ENCODE measurements around the gene MTRFR. TPM values are rescaled to one million over a fixed set of nuclear protein-coding genes. Genes with fewer than 3 reads are reported as not detected.

The MTRFR gene
- total and polyA plus RNA-seq, 2 donors (not counting 3 experiments of a cell fraction or from before 2014, with no cell fraction given), result 9.1 to 14.4 TPM

DNA sequence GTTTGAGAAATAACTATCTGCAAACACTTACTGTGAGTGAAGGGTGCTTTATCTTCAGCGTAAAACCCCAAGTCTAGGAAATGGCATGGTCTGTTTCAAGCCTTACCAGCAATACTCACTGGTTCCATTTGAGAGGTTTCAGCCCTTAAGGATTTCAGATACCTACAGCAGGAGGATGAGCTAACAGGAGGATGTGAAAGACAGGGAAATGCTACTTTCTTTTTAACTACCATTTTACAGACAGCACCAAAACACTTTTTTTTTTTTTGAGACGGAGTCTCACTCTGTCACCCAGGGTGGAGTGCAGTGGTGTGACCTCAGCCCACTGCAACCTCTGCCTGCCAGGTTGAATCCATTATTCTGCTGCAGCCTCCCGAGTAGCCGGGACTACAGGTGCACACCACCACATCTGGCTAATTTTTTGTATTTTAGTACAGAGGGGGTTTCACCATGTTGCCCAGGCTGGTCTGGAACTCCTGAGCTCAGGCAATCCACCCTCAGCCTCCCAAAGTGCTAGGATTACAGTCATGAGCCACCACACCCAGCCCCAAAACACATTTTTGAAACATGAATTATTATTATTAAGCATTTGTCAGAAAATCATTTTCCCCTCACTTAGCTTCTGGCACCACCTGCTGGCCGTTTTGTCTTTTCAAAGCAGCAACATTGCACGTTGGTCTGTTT lies 4.6 kb downstream of the MTRFR start:
- FAIRE-seq, result peak; percentile 93
- dilution Hi-C loops (cut with MboI; ENCODE audit: extremely low pct_ligation_motif_present, low sequenced_read_pairs), result no loop called here
- H3K79me2 ChIP-seq (ENCODE audit: control insufficient read depth, insufficient read depth, low read length), result peaks cover 30% of the 10 kb centered on the region

DNA sequence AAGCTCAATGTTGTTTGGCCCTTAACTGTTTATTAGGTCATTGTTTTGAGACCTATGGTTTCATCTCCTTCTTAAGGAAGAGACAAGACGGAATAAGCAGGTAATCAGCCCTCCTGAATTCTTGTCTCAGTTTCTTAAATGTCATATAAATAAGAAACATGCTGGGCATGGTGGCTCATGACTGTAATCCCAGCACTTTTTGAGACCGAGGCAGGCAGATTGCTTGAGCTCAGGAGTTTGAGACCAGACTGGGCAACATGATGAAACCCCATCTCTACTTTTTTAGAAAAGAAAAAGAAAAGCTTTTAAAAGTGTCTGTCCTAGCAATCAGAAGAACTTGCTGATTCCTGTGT lies 5.1 kb downstream of the MTRFR start:
- no peak overlapping the region for H3K4me3 ChIP-seq (replicated peaks in 1 of 3; ENCODE audit: insufficient read depth in 1 of 3, low read depth in 1 of 3, low read length in 3 of 3)
- CTCF ChIA-PET, result interaction anchor here (0.6 to 13.1 kb wide), 77 partner anchors 8 to 601 kb away, joined by 3 to 255 read pairs (median 4); partner anchors contain the start of genes ABCB9, ARL6IP4, OGFOD2 and PITPNM2
- peaks cover 30% of the 10 kb centered on the region for H3K79me2 ChIP-seq (ENCODE audit: control insufficient read depth, insufficient read depth, low read length)
- H3K27ac ChIP-seq (ENCODE audit: insufficient read depth, low read depth, low read length), result no peak overlapping the region
- H3K9ac ChIP-seq (replicated peaks; ENCODE audit: extremely low read depth, insufficient read depth, low read length), result no peak overlapping the region
- no peaks in the 10 kb centered on the region for H3K9me1 ChIP-seq (replicated peaks; ENCODE audit: control insufficient read depth, extremely low read depth, insufficient read depth, low read length)
- DNase-seq (ENCODE audit: low read depth, low spot score) (no peak), FAIRE-seq (no peak)
- POLR2A ChIA-PET, result interaction anchor here (0.6 kb wide), 1 partner anchor 340 kb away, joined by 3 read pairs; no protein-coding TSS in a partner anchor
- intact Hi-C loops (cut with micrococcal nuclease), result loop anchor here (1.0 to 5.0 kb wide), 4 partner anchors 195 to 486 kb away; partner anchors contain the start of gene DENR
- no peak overlapping the region for H2AFZ ChIP-seq (ENCODE audit: low read depth, low read length)
- no peaks in the 10 kb centered on the region for H3K36me3 ChIP-seq (ENCODE audit: control insufficient read depth in 2 of 2, extremely low read depth in 1 of 2, insufficient read depth in 2 of 2, low read length in 2 of 2)
- no peak overlapping the region for H3K4me2 ChIP-seq (ENCODE audit: insufficient read depth, low read length)
- peaks cover 14% of the 10 kb centered on the region for H3K4me1 ChIP-seq (ENCODE audit: control insufficient read depth, extremely low read depth, insufficient read depth, low read length)
- BruUV-seq (replicated peaks), result no TSS peak
- TF ChIP-seq POLR2AphosphoS5 (IDR thresholded peaks at IDR 0.05; ENCODE audit: insufficient read depth, low read depth, low read length) (no peak), MYC (IDR thresholded peaks at IDR 0.05; ENCODE audit: low read depth, low read length) (no peak), JUN (IDR thresholded peaks at IDR 0.05; ENCODE audit: borderline replicate concordance, insufficient read depth, insufficient read length, low read depth) (no peak), FOS (IDR thresholded peaks at IDR 0.05; ENCODE audit: borderline replicate concordance, insufficient read depth, low read length) (no peak), GATA2 (IDR thresholded peaks at IDR 0.05; ENCODE audit: insufficient read depth, insufficient read length, low read depth, low read length) (no peak), POLR2A (IDR thresholded peaks at IDR 0.05; ENCODE audit: low read depth, low read length) (no peak), EZH2 (IDR thresholded peaks at IDR 0.05; ENCODE audit: borderline replicate concordance, low read depth, low read length, severe bottlenecking) (no peak)
- TF ChIP-seq, protein P1, sequence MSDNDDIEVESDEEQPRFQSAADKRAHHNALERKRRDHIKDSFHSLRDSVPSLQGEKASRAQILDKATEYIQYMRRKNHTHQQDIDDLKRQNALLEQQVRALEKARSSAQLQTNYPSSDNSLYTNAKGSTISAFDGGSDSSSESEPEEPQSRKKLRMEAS (IDR thresholded peaks at IDR 0.05; ENCODE audit: insufficient read depth, insufficient read length), result no peak
- TF ChIP-seq, protein P2, sequence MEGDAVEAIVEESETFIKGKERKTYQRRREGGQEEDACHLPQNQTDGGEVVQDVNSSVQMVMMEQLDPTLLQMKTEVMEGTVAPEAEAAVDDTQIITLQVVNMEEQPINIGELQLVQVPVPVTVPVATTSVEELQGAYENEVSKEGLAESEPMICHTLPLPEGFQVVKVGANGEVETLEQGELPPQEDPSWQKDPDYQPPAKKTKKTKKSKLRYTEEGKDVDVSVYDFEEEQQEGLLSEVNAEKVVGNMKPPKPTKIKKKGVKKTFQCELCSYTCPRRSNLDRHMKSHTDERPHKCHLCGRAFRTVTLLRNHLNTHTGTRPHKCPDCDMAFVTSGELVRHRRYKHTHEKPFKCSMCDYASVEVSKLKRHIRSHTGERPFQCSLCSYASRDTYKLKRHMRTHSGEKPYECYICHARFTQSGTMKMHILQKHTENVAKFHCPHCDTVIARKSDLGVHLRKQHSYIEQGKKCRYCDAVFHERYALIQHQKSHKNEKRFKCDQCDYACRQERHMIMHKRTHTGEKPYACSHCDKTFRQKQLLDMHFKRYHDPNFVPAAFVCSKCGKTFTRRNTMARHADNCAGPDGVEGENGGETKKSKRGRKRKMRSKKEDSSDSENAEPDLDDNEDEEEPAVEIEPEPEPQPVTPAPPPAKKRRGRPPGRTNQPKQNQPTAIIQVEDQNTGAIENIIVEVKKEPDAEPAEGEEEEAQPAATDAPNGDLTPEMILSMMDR (IDR thresholded peaks at IDR 0.05; ENCODE audit: extremely low read depth in 1 of 2, insufficient read depth in 1 of 2, low read depth in 1 of 2, low read length in 2 of 2), result no peak
- no peaks in the 10 kb centered on the region for H3K9me3 ChIP-seq (replicated peaks; ENCODE audit: control insufficient read depth, insufficient read depth, low read length)
- no peaks in the 10 kb centered on the region for H3K27me3 ChIP-seq (ENCODE audit: control insufficient read depth in 2 of 2, insufficient read depth in 2 of 2, low read length in 2 of 2)
- dilution Hi-C loops (cut with MboI; ENCODE audit: extremely low pct_ligation_motif_present, low sequenced_read_pairs), result no loop called here
- no peaks in the 10 kb centered on the region for H4K20me1 ChIP-seq (replicated peaks; ENCODE audit: control insufficient read depth, extremely low read depth, insufficient read depth, low read length)

More for the DNA sequence above, 4.6 kb downstream of the MTRFR start:
- no TSS peak for BruUV-seq (replicated peaks)
- no peak for TF ChIP-seq POLR2A (IDR thresholded peaks at IDR 0.05; ENCODE audit: low read depth, low read length)
- TF ChIP-seq, protein P2 (IDR thresholded peaks at IDR 0.05; ENCODE audit: extremely low read depth in 1 of 2, insufficient read depth in 1 of 2, low read depth in 1 of 2, low read length in 2 of 2), result peak; percentile 61 to 66
- Histone ChIP-seq H4K20me1 (replicated peaks; ENCODE audit: control insufficient read depth, extremely low read depth, insufficient read depth, low read length) (no peaks in the 10 kb centered on the region), H3K27me3 (ENCODE audit: control insufficient read depth in 2 of 2, insufficient read depth in 2 of 2, low read length in 2 of 2) (no peaks in the 10 kb centered on the region), H3K27ac (ENCODE audit: insufficient read depth, low read depth, low read length) (no peak overlapping the region), H3K36me3 (ENCODE audit: control insufficient read depth in 2 of 2, extremely low read depth in 1 of 2, insufficient read depth in 2 of 2, low read length in 2 of 2) (no peaks in the 10 kb centered on the region), H2AFZ (ENCODE audit: low read depth, low read length) (no peak overlapping the region), H3K9me1 (replicated peaks; ENCODE audit: control insufficient read depth, extremely low read depth, insufficient read depth, low read length) (no peaks in the 10 kb centered on the region), H3K4me2 (ENCODE audit: insufficient read depth, low read length) (no peak overlapping the region), H3K9me3 (replicated peaks; ENCODE audit: control insufficient read depth, insufficient read depth, low read length) (no peaks in the 10 kb centered on the region), H3K4me3 (replicated peaks in 1 of 3; ENCODE audit: insufficient read depth in 1 of 3, low read depth in 1 of 3, low read length in 3 of 3) (no peak overlapping the region), H3K4me1 (ENCODE audit: control insufficient read depth, extremely low read depth, insufficient read depth, low read length) (peaks cover 13% of the 10 kb centered on the region), H3K9ac (replicated peaks; ENCODE audit: extremely low read depth, insufficient read depth, low read length) (no peak overlapping the region)
- ChIA-PET CTCF (interaction anchor here (0.6 to 13.1 kb wide), 77 partner anchors 8 to 600 kb away, joined by 3 to 255 read pairs (median 4); partner anchors contain the start of genes ABCB9, ARL6IP4, OGFOD2 and PITPNM2), POLR2A (interaction anchor here (0.6 kb wide), 2 partner anchors 41 to 340 kb away, joined by 3 to 12 read pairs; no protein-coding TSS in a partner anchor)
- intact Hi-C loops (cut with micrococcal nuclease), result loop anchor here (1.0 to 5.0 kb wide), 4 partner anchors 194 to 485 kb away; partner anchors contain the start of gene DENR
- peak; percentile 69 for DNase-seq (ENCODE audit: low read depth, low spot score)
